ENCODE measurements around the gene RPS3A. TPM values are rescaled to one million over a fixed set of nuclear protein-coding genes. Genes with fewer than 3 reads are reported as not detected.
"Not testable (repeated sequence)": the region's sequence is repeated elsewhere in the genome, so short reads cannot be mapped to it uniquely, and the experiment has no call there.

RPS3A gene
- 2,182 TPM for total RNA-seq

- peak; percentile 98 for DNase-seq (ENCODE audit: low spot score)
These were observed at the start of gene RPS3A for GRCh38 chr4:151099229-151099975. TSS of gene RPS3A (plus strand) at chr4:151099628. CDS start at chr4:151099653, 25 bp downstream.

- DNase-seq (ENCODE audit: low spot score) = no peak
These were observed 46.6 kb upstream of the RPS3A start for GRCh38 chr4:151052785-151053184.

- no peak for DNase-seq (ENCODE audit: low spot score)
These were observed 43.9 kb upstream of the RPS3A start for GRCh38 chr4:151055539-151055938.

- DNase-seq (ENCODE audit: low spot score) = not testable (repeated sequence)
These were observed 36.3 kb upstream of the RPS3A start for GRCh38 chr4:151063143-151063542.

GRCh38 chr4:151067316-151067970 lies 32.0 kb upstream of the RPS3A start:
- DNase-seq (ENCODE audit: low spot score) = no peak

GRCh38 chr4:151074416-151074916 lies 25.0 kb upstream of the RPS3A start:
- DNase-seq (ENCODE audit: low spot score) = no peak

GRCh38 chr4:151077978-151078377 lies 21.4 kb upstream of the RPS3A start:
- DNase-seq (ENCODE audit: low spot score) = not testable (repeated sequence)

GRCh38 chr4:151087467-151087866 lies 12.0 kb upstream of the RPS3A start:
- DNase-seq (ENCODE audit: low spot score) = no peak

GRCh38 chr4:151091047-151091446 lies 8.4 kb upstream of the RPS3A start:
- DNase-seq (ENCODE audit: low spot score) = no peak

- DNase-seq (ENCODE audit: low spot score) = no peak
These were observed 6.9 kb upstream of the RPS3A start for GRCh38 chr4:151092488-151092887.

- DNase-seq (ENCODE audit: low spot score) = no peak
These were observed 6.2 kb upstream of the RPS3A start for GRCh38 chr4:151093203-151093602.

- DNase-seq (ENCODE audit: low spot score) = no peak
These were observed 5.1 kb upstream of the RPS3A start for GRCh38 chr4:151094290-151094751.

- no peak for DNase-seq (ENCODE audit: low spot score)
These were observed 4.3 kb upstream of the RPS3A start for GRCh38 chr4:151095142-151095541.

GRCh38 chr4:151097759-151098158 lies 1.7 kb upstream of the RPS3A start:
- no peak for DNase-seq (ENCODE audit: low spot score)

- DNase-seq (ENCODE audit: low spot score) = no peak
These were observed 524 bp upstream of the RPS3A start for GRCh38 chr4:151098979-151099228.

- DNase-seq (ENCODE audit: low spot score) = no peak
These were observed 569 bp downstream of the RPS3A start for GRCh38 chr4:151099976-151100417.

- no peak for DNase-seq (ENCODE audit: low spot score)
These were observed 1.1 kb downstream of the RPS3A start for GRCh38 chr4:151100531-151100930.

GRCh38 chr4:151103758-151104157 lies 4.3 kb downstream of the RPS3A start:
- no peak for DNase-seq (ENCODE audit: low spot score)

GRCh38 chr4:151104621-151105020 lies 5.2 kb downstream of the RPS3A start:
- DNase-seq (ENCODE audit: low spot score) = no peak

- no peak for DNase-seq (ENCODE audit: low spot score)
These were observed 6.1 kb downstream of the RPS3A start for GRCh38 chr4:151105454-151106032.

- DNase-seq (ENCODE audit: low spot score) = no peak
These were observed 7.6 kb downstream of the RPS3A start for GRCh38 chr4:151107063-151107462.

GRCh38 chr4:151110236-151110635 lies 10.8 kb downstream of the RPS3A start:
- no peak for DNase-seq (ENCODE audit: low spot score)

GRCh38 chr4:151114338-151114737 lies 14.9 kb downstream of the RPS3A start:
- DNase-seq (ENCODE audit: low spot score) = no peak

Data from ureter (tissue), 1 donor.